IPS-20b (cell line): Measurements from ENCODE around the gene TNIK.

Experiments
- H3K27ac ChIP-seq: one replicate; pipeline ENCODE4 v1.5.1; 2013; ENCODE audit warnings: low read length
- H3K27me3 ChIP-seq: 2 replicates; pipeline ENCODE4 v1.6.1; 2013; ENCODE audit warnings: mild to moderate bottlenecking, low read length, inconsistent platforms; ENCODE audit not compliant: insufficient read depth
- H3K36me3 ChIP-seq: 2 replicates; pipeline ENCODE4 v1.6.1; 2013; ENCODE audit warnings: low read depth, mild to moderate bottlenecking, inconsistent platforms, low read length, moderate library complexity; ENCODE audit not compliant: insufficient read depth
- H3K4me1 ChIP-seq: 2 replicates; pipeline ENCODE4 v1.6.1; 2013; ENCODE audit warnings: mild to moderate bottlenecking, control low read depth, inconsistent platforms, low read length, moderate library complexity; ENCODE audit not compliant: insufficient read depth
- H3K4me3 ChIP-seq: 2 replicates; pipeline ENCODE4 v1.5.1; 2013; ENCODE audit warnings: mild to moderate bottlenecking, low read length, inconsistent platforms
- H3K9ac ChIP-seq: 2 replicates; pipeline ENCODE4 v1.6.1; 2013; ENCODE audit warnings: low read depth, mild to moderate bottlenecking, inconsistent platforms, low read length, moderate library complexity
- H3K9me3 ChIP-seq: 2 replicates; pipeline ENCODE4 v1.6.1; 2013; ENCODE audit warnings: mild to moderate bottlenecking, low read depth, low read length, inconsistent platforms; ENCODE audit not compliant: insufficient read depth

TNIK gene

DNA sequence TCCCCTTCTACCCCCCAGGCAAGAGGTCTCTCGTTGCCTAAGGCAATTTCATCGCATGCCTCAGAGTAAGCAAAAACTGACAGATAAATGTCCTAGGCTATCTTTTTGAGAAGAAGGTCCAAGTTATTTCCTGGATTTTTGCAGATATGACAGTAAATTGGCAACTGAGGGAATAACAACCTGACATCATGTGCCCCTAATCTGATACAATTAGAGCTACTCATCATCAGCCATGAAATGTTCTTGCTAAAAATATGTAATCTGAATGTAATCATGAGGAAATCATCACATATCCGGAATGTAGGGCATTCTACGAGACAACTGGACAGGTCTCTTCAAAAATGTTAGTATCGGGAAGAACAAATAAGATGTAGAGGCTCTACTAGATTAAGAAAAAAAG lies 44.1 kb downstream of the TNIK start:
- Histone ChIP-seq H3K9me3 (no peaks in the 10 kb centered on the region), H3K27me3 (no peaks in the 10 kb centered on the region), H3K36me3 (no peaks in the 10 kb centered on the region), H3K4me1 (peaks cover 37% of the 10 kb centered on the region), H3K9ac (no peak overlapping the region), H3K27ac (no peak overlapping the region), H3K4me3 (no peak overlapping the region)

DNA sequence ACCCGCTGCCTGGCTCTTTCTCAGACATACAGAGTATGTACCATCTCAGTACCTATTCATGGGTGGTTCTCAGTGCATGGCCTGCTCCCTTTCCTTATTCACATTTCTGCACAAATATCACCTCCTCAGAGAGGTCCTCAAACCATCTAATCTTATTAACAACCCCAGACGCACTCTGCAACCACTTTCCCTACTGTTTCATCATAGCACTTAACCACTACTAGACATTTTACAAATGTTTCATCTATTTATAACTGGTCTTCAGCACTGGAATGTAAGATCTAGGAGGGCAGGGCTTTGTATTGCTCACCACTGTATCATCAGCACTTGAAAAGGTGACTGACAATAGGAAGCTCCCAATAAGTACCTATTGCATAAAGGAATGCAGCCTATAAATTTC lies 45.1 kb downstream of the TNIK start:
- Histone ChIP-seq H3K9me3 (no peaks in the 10 kb centered on the region), H3K27me3 (no peaks in the 10 kb centered on the region), H3K4me3 (no peak overlapping the region), H3K36me3 (no peaks in the 10 kb centered on the region), H3K27ac (no peak overlapping the region), H3K9ac (no peak overlapping the region), H3K4me1 (peaks cover 37% of the 10 kb centered on the region)

DNA sequence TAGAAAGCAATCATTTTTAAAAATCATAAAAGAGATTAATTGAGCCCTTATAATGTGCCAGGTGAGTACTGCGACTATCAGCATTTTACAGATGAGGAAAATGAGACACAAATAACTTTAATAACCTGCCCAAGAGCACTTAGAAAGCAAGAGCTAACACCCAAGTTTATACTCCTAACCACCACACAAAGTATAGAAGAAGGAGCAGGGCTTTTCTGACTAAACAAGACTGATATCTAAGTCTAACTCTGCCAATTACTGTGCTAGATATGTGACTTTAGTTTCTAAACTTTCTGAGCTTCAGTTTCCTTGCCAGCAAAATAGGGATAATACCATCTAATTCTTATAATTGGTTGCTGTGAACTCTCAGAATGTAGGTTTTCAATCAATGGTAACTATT lies 47.7 kb downstream of the TNIK start:
- Histone ChIP-seq H3K27ac (no peak overlapping the region), H3K36me3 (no peaks in the 10 kb centered on the region), H3K9ac (no peak overlapping the region), H3K4me1 (peaks cover 37% of the 10 kb centered on the region), H3K9me3 (no peaks in the 10 kb centered on the region), H3K27me3 (no peaks in the 10 kb centered on the region), H3K4me3 (no peak overlapping the region)

DNA sequence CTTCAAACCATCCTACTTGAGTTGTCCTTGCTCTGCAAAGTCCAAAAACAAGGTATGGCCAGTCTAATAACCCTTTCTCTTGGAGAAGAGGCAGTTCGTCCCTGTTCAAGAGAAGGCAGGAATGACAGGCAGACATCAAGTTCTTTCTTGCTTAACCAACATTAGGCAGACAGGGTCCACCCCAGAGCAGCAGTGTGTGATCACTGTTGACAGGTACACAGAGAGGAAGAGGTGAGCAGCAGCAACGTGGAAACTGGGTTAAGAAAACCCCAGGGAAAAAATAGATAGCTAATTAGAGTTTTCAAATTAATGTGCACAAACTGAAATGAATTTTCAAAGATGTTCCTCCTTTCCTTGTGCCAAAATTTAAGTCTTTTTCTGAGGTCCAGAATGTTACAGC lies 48.2 kb downstream of the TNIK start:
- H3K9me3 ChIP-seq: no peaks in the 10 kb centered on the region
- H3K4me3 ChIP-seq: no peak overlapping the region
- H3K9ac ChIP-seq: no peak overlapping the region
- no peak overlapping the region for H3K27ac ChIP-seq
- no peaks in the 10 kb centered on the region for H3K36me3 ChIP-seq
- peaks cover 37% of the 10 kb centered on the region for H3K4me1 ChIP-seq
- H3K27me3 ChIP-seq: no peaks in the 10 kb centered on the region

DNA sequence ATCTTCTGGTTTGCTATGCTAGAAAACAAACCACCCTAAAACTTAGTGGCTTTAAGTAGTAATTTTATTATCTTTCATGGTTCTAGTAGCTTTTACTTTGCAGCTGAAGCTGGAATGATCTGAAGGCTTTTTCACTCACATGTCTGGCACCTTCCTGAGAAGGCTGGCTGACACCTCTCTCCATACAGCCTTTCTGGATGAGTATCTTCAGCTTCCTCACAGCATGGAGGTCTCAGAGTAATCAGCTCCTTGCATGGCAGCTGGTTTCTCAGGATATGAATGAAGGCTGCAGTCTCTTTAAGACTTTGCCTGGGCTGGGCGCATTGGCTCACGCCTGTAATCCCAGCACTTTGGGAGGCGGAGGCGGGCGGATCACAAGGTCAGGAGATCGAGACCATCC lies 50.0 kb downstream of the TNIK start:
- Histone ChIP-seq H3K27me3 (no peaks in the 10 kb centered on the region), H3K36me3 (no peaks in the 10 kb centered on the region), H3K4me3 (no peak overlapping the region), H3K4me1 (peaks cover 26% of the 10 kb centered on the region; the same call in 1 of the 2 replicates), H3K27ac (no peak overlapping the region), H3K9ac (no peak overlapping the region), H3K9me3 (no peaks in the 10 kb centered on the region)

DNA sequence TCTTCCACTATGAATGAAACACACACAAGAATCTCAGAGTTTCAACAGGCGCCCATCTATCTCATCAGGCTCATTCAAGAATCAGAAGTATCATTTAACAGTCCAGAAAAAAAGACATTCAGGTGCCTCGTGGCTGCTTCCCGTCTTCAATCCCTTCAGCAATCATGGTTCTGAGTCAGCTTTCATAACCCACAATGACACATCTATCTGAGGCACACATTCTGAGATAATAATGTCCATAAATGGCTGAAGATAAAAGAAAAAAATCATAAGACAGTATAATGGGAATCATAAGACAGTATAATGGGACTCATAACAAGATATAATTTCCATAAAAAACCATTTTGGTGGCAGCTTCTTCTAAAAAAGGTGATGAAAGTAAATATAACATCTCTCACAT lies 52.4 kb downstream of the TNIK start:
- H3K4me3 ChIP-seq: no peak overlapping the region
- H3K9ac ChIP-seq: no peak overlapping the region
- peaks cover 3% of the 10 kb centered on the region; the same call in 1 of the 2 replicates for H3K4me1 ChIP-seq
- no peaks in the 10 kb centered on the region for H3K27me3 ChIP-seq
- H3K36me3 ChIP-seq: no peaks in the 10 kb centered on the region
- H3K9me3 ChIP-seq: no peaks in the 10 kb centered on the region
- H3K27ac ChIP-seq: no peak overlapping the region

DNA sequence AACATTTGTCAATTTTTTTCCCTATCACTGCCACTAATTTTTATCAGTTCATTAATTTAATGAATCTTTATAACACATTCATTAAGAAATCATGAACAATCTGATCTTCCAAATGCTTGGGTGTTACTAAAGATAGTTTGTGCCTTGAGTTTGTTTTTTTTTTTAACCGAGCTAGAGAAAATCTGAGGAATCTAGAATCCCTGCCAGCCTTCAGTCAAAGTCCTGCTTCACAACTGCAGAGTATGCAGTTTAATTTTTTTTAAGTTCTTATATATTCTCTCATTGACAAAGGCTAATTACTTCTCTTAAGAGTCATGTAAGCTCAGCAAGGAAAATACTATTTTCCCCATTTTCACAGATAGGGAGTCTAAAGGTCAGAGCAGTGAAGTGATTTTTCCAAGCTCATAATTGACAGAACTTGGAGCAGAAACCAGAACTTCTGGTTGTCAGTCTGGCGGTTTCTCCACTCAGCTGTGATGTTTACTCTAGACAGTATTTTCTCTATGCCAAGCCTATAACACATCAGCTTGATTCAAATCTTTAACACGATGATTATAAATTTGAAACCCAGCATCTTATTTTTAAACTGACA lies 55.7 kb downstream of the TNIK start:
- no peak overlapping the region for H3K9ac ChIP-seq
- no peak overlapping the region for H3K4me3 ChIP-seq
- no peaks in the 10 kb centered on the region for H3K36me3 ChIP-seq
- H3K9me3 ChIP-seq: no peaks in the 10 kb centered on the region
- no peak overlapping the region for H3K27ac ChIP-seq
- no peaks in the 10 kb centered on the region; the same call in 1 of the 2 replicates for H3K4me1 ChIP-seq
- H3K27me3 ChIP-seq: no peaks in the 10 kb centered on the region

DNA sequence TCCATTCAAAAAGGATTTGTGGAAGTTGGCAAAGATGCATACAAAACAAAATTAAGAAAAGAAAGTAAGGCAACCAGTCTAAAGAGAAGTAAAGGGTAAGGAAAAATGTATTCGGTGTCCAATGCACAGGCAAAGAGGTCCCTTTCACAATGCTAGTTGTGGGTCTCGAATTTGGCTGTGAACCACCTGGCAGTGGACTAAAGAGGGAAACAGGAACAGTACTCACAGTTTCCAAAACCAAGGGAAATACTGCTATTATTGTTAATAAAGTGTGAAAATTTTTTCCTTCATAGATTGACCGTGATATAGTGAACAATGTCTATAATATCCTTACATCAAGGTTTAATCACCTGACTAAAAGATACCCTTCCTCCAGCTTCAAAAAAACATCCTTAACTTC lies 57.9 kb downstream of the TNIK start:
- Histone ChIP-seq H3K9ac (no peak overlapping the region), H3K4me3 (no peak overlapping the region), H3K27me3 (no peaks in the 10 kb centered on the region), H3K9me3 (no peaks in the 10 kb centered on the region), H3K36me3 (no peaks in the 10 kb centered on the region), H3K27ac (no peak overlapping the region), H3K4me1 (peaks cover 2% of the 10 kb centered on the region; the same call in 1 of the 2 replicates)

DNA sequence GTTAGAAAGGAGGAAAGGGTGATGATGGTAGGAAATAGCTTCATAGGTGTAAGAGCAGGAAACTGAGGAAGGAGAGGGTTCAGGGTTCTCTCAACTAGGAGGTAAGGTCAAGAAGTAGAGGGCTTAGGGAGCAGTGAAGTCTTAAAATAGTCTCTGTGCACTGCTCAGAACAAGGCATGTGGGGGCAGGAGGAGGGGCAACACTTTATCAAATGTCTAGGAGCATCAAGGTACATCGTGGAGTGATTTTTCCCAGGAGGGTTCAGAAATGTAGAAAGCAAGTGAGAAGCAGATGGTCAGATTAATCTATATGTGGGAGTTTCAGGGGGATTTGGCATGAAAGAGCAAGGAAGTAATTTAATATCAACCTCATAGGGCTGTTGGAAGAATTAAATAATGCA lies 58.8 kb downstream of the TNIK start:
- Histone ChIP-seq H3K27me3 (no peaks in the 10 kb centered on the region), H3K9ac (no peak overlapping the region), H3K4me3 (no peak overlapping the region), H3K27ac (no peak overlapping the region), H3K36me3 (no peaks in the 10 kb centered on the region), H3K9me3 (no peaks in the 10 kb centered on the region), H3K4me1 (peaks cover 10% of the 10 kb centered on the region; the same call in 1 of the 2 replicates)

DNA sequence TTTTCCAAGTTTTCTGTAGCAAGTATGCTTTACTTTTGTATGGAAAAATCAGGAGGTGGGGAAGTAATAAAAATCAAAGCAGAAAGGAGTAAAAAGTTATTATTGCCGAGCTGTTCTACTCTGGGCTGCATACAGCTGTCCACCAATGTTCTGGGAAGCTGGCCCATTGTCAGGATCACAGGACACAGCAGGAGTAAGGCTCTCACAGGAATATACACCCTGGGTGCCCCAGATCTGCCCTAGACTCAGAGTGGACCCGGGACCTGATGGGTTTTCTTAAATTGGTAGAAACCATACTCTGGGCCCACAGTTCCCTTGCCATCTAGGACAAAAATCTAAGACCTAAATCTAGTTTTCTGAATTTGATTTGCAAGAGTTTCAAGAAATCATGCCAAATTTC lies 60.4 kb downstream of the TNIK start:
- Histone ChIP-seq H3K27me3 (no peaks in the 10 kb centered on the region), H3K27ac (no peak overlapping the region), H3K4me3 (no peak overlapping the region), H3K9ac (no peak overlapping the region), H3K4me1 (peaks cover 13% of the 10 kb centered on the region; the same call in 1 of the 2 replicates), H3K9me3 (no peaks in the 10 kb centered on the region), H3K36me3 (no peaks in the 10 kb centered on the region)

DNA sequence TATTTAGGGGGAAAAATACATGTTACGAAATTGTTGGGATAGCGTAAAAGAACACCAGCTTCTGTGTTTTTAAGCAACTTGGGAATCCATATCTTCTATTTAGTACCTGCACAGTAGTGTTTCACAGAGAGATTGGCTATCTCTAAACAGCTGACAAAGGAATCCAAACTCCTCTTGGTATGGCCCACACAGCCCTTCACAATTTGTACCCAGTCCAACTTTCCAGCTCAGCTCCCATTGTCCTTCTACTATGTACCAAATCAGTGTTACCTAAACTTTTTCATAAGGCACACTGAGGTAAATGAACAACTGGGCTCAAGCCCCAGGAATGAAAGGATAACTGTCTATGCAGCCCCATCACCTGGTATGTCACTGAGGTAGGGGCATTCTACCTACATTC lies 61.9 kb downstream of the TNIK start:
- no peak overlapping the region for H3K27ac ChIP-seq
- H3K36me3 ChIP-seq: no peaks in the 10 kb centered on the region
- H3K9me3 ChIP-seq: no peaks in the 10 kb centered on the region
- H3K27me3 ChIP-seq: no peaks in the 10 kb centered on the region
- H3K9ac ChIP-seq: no peak overlapping the region
- no peak overlapping the region for H3K4me3 ChIP-seq
- H3K4me1 ChIP-seq: peaks cover 19% of the 10 kb centered on the region; the same call in 1 of the 2 replicates

DNA sequence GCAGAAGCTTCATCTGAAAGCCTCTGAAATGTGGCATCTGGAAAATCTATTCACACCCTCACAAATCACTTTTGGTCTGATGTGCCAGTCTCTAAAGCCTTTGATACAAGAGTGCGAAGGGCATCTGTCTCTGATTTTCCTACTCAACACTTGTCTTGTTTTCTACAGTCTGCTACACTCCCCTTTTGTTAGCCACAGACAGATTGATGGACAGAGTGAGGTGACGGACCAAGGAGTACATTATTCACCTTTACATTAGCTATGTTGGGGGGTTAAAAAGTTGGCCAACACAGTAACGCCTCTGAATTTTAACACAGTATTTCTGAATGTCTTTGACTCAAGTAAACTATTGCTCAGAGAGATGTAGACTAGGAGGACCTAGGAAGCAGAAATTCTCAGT lies 63.1 kb downstream of the TNIK start:
- Histone ChIP-seq H3K9ac (no peak overlapping the region), H3K4me1 (peaks cover 25% of the 10 kb centered on the region; the same call in 1 of the 2 replicates)

More for the DNA sequence above, 63.1 kb downstream of the TNIK start:
- Histone ChIP-seq H3K36me3 (no peaks in the 10 kb centered on the region), H3K27me3 (no peaks in the 10 kb centered on the region), H3K4me3 (no peak overlapping the region), H3K9me3 (no peaks in the 10 kb centered on the region), H3K27ac (no peak overlapping the region)
